T-helper 17 cell (primary cell): Measurements from ENCODE around the gene NCF4. TPM values are rescaled to one million over a fixed set of nuclear protein-coding genes. Genes with fewer than 3 reads are reported as not detected.

ENCODE experiments used
- total RNA-seq, 4 donors: library from RNA in 2 of 4; stranded (reverse) in 2 of 4; gene quantifications; one replicate each; pipeline ENCODE4 v1.2.3 and lab custom pipeline; 2022 to 2026

Gene NCF4
- total RNA-seq, 2 donors from 2014 or later, result 31.7 to 37.1 TPM

Other genes starting within 250 kb of the NCF4 start
- gene CACNG2, start 157.3 kb upstream of the NCF4 start, total RNA-seq, result not detected
- 10 to 100 TPM; 14.7 to 20.7 TPM for gene IFT27, start 84.9 kb upstream of the NCF4 start, total RNA-seq
- gene PVALB, start 44.0 kb upstream of the NCF4 start, total RNA-seq, result 1 to 10 TPM in 1 of 2 donors, not detected in 1; 7.4 TPM
- 1 to 10 TPM; 5.1 to 8.0 TPM for gene CSF2RB, start 52.6 kb downstream of the NCF4 start, total RNA-seq
- gene TST, start 158.4 kb downstream of the NCF4 start, total RNA-seq, result 10 to 100 TPM in 1 of 2 donors, under 1 TPM in 1; 0.60 to 10.7 TPM
- 10 to 100 TPM in 1 of 2 donors, 1 to 10 TPM in 1; 6.4 to 12.3 TPM for gene MPST, start 158.7 kb downstream of the NCF4 start, total RNA-seq
- gene KCTD17, start 190.7 kb downstream of the NCF4 start, total RNA-seq, result 10 to 100 TPM; 26.1 to 31.5 TPM
- under 1 TPM; 0.31 to 0.92 TPM for gene TMPRSS6, start 248.7 kb downstream of the NCF4 start, total RNA-seq